ENCODE data around the gene BLTP3A.
"Not testable (repeated sequence)": the region's sequence is repeated elsewhere in the genome, so short reads cannot be mapped to it uniquely, and the experiment has no call there.

BLTP3A gene

GRCh38 chr6:34792605-34793500 lies 970 bp downstream of the BLTP3A start:
- no peak for DNase-seq (ENCODE audit: low read depth)

- DNase-seq (ENCODE audit: low read depth), result no peak
Observed at GRCh38 chr6:34793877-34794276, 2.0 kb downstream of the BLTP3A start.

- DNase-seq (ENCODE audit: low read depth), result no peak
Observed at GRCh38 chr6:34795836-34796425, 4.0 kb downstream of the BLTP3A start.

- DNase-seq (ENCODE audit: low read depth), result no peak
Observed at GRCh38 chr6:34798057-34798456, 6.2 kb downstream of the BLTP3A start.

GRCh38 chr6:34799547-34799946 lies 7.7 kb downstream of the BLTP3A start:
- no peak for DNase-seq (ENCODE audit: low read depth)

GRCh38 chr6:34804543-34804942 lies 12.7 kb downstream of the BLTP3A start:
- DNase-seq (ENCODE audit: low read depth), result no peak

- not testable (repeated sequence) for DNase-seq (ENCODE audit: low read depth)
Observed at GRCh38 chr6:34805074-34805473, 13.2 kb downstream of the BLTP3A start.

- DNase-seq (ENCODE audit: low read depth), result no peak
Observed at GRCh38 chr6:34806738-34807453, 15.0 kb downstream of the BLTP3A start.

- not testable (repeated sequence) for DNase-seq (ENCODE audit: low read depth)
Observed at GRCh38 chr6:34808473-34808872, 16.6 kb downstream of the BLTP3A start.

- DNase-seq (ENCODE audit: low read depth), result not testable (repeated sequence)
Observed at GRCh38 chr6:34809419-34809818, 17.5 kb downstream of the BLTP3A start.

GRCh38 chr6:34810017-34810882 lies 18.4 kb downstream of the BLTP3A start:
- no peak for DNase-seq (ENCODE audit: low read depth)

- no peak for DNase-seq (ENCODE audit: low read depth)
Observed at GRCh38 chr6:34810936-34811632, 19.2 kb downstream of the BLTP3A start.

- DNase-seq (ENCODE audit: low read depth), result no peak
Observed at GRCh38 chr6:34813028-34813713, 21.3 kb downstream of the BLTP3A start.

GRCh38 chr6:34816635-34817301 lies 24.9 kb downstream of the BLTP3A start:
- no peak for DNase-seq (ENCODE audit: low read depth)

- DNase-seq (ENCODE audit: low read depth), result no peak
Observed at GRCh38 chr6:34817446-34817845, 25.6 kb downstream of the BLTP3A start.

- not testable (repeated sequence) for DNase-seq (ENCODE audit: low read depth)
Observed at GRCh38 chr6:34818872-34819570, 27.1 kb downstream of the BLTP3A start.

- no peak for DNase-seq (ENCODE audit: low read depth)
Observed at GRCh38 chr6:34819571-34820480, 27.9 kb downstream of the BLTP3A start.

GRCh38 chr6:34829137-34829536 lies 37.3 kb downstream of the BLTP3A start:
- DNase-seq (ENCODE audit: low read depth), result no peak
